Stimulated activated CD4-positive, alpha-beta T cell treated with anti-CD3 and anti-CD28 coated beads, Interleukin-15, amount 100 ng/mL, for 24 hours (primary cell): ENCODE measurements around the gene ZBTB7C.
"Not testable (repeated sequence)": the region's sequence is repeated elsewhere in the genome, so short reads cannot be mapped to it uniquely, and the experiment has no call there.

Source experiments
- DNase-seq: peaks from one replicate; pipeline ENCODE4 v3.0.0-alpha.2; 2020

The ZBTB7C gene

DNA sequence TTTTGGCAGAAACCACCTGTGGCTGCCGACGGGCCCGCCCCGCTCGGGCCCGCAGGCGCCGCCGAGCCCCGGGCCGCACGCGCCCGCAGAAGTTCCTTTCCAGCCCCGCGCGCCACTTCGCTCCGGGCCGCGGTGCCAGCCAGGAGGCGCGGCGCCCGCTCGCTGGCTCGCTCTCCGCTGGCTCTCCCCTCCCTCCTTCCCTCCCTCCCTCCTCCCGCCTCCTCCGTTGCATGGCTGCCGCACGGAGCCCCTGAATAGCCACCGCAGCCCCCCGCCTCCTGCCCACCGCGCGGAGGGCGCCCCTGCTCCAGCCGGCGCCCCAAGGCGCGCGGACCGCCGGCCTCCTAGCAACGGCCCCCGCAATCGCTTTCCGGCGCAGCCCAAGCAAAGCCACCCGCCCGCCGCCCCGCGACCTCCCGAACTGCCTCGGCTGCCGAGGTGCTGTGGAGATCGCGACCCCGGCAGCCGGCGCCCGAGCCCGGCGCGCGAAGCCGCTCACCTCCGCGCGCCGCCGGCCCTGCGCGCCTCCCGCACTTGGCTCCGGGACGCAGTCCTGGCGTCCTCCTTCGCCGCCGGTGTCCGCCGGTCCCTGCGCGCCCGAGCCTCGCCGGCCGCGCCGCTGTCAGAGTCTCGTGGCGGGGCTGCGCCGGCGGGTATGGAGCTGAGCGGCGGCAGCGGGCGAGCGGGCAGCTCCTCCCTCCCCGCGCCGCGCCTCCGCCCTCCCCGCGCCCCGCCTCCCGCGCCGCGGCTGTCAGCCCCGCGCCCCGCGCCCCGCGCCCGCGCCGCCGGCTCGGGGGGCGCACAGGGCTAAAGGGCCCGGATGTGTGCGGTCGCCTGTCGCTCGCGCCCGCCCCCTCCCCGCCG is at the start of gene ZBTB7C:
Gene ZBTB7C, minus strand, starts transcription at position 657 of the 864 bp plus-strand sequence.
- peak; percentile 47 for DNase-seq

DNA sequence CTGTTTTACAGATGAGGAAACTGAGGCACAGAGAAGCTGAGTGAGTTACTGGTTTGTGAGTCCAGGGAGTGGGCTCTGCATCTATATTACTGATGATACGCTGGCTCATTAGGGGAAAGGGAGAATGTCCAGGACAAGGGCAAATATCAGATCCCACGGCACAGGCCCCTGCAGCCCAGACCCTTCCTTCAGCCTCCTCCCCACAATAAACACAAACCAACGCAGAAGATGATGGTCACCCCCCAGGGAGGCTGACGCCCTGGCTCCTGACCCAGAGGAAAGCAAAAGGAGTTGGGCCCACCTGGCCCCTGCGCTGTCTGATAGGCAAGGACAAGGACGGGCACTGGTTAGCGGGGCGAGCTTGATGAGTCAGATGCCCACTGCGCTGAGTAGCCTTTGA is 47.7 kb upstream of the ZBTB7C start:
- DNase-seq = no peak

DNA sequence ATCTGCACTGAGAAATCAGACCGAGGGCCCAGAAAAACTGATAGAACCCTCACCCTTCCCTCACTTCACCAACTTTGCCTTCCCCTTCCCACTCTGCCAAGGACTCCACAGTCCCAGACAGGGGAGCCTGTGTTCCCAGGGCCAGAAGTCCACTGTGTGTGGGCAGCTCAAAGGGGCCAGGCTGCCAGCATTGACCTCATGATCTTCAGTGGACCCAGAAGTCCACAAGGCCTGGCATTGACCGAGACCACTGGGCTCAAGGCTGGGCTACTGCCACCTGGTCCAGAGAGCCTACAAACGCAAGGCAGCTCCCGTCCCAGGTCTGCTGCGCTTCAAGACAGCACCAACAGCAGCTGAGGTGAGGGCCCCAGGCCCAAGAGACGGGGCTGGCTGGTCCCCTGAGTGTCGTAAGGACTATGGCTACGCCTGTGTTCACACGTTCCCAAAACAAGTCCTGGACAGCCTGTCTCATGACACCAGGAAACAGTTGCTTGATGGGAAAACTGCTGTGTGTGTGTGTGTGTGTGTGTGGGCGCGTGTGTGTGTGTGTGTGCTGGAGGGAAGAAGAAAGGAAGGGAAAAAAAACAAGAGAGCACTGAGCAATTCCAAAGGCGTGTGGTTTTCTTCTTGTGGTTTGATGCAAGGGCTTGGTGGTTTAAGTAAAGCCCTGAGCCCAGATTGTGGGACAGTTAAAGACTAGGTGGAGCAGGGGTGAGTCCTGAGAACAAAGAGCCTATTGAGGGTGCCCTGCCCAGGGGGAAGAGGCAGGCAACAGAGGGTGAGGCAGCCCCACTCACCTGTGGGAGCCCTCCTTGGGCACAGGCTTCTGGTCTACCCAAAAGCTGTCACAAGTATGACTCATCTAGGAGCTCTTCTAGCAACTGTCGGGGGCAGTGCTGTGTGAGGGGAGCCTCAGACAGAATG is 46.6 kb upstream of the ZBTB7C start:
- DNase-seq = peak; percentile 50

DNA sequence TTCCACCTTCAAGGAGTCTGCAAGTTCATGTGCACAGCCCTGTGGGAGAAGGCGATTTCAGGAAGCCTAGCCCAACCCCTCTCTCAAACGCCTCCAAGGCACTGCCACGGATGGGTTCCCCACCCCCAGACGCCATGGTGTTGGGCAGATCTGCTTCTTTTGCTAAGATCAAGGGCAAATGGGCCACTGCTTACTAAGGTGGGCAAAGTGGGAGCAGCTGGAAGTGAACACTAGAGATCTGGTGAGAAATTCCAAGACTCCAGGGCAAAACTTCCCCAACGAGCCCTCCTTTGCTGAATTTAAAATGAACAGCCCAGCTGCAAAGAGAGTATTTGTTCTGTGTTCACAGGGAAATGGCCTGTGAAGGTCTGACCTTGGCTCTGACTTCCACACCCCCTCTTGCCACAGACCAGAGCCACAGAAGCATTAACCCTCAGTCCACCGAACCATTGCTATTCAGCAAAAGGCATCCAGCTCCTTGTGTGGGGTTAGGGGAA is 45.1 kb upstream of the ZBTB7C start:
- DNase-seq = no peak

DNA sequence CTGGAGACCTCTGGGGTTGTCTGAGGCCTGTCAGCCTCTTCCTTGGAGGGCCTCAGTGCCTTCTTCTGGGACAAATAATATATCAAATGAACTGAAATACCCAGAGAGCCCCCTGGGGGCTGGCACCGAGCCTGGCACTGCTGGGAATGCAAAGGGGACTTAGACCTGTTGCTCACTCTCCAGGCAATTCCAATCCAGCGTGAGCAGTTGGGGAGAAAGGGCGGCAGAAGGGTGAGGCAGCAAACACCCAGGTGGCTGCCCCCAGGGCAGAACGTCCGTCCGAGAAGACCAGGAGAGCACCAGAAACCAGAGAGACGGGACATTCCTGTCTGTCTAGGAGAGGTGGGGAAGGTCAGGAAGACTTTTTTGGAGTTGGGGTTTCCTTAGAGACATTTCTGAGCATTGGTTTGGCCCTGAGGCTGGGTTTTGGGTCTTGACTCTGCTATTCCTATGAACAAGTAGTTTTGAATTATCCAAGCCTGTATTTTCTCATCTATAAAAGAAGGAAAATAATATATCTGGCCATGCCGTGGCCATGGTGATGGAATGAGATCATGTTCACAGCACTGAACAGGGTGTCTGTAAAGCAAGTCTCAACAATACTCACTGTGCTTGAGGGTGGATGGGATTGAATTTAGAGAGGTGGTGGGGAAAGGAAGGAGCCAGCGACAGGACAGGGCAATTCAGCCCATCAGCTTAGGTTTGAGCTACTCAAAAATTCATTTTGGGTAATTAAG is 44.3 kb upstream of the ZBTB7C start:
- no peak for DNase-seq

DNA sequence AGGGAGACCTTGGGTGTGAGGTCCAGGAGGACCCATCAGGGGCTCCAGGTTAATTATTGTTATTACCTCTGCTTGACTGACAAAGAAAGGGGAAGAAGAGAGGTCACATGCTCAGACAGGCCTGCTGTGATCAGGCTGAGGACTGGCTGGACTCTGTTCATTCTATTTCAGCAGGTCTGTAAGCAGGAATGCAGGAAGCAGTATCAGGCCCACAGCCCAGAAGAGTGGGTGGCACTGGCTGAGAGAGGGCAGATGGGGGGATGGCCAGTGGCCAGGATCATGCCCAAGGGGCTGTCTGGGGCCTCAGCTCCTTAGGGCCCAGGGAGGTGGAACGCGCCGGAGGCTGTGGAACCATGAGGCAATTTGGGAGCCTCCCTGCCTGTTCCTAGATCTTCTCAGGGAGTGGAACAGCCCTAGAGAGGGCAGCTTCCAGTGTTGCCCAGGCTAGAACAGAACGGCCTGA is 43.7 kb upstream of the ZBTB7C start:
- DNase-seq = no peak

DNA sequence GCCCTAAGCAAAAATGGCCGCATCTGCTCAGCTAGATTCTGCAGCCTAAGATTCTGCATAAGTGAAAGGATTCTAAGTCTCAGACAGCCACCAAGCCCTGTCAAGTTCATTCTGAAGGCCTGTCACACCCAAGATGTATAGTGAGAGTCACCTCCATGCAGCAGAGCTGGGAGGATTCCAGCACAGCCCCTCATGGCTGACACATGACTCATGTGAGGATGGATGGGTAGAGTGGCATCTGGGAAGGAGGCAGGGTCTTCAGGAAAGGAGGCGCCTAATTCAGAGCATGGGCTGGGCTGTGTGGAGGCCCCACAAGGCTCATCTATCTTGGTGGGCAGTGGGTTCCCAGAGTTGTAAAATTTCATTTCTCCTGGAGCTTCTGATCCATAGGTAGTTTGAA is 41.5 kb upstream of the ZBTB7C start:
- DNase-seq = no peak

DNA sequence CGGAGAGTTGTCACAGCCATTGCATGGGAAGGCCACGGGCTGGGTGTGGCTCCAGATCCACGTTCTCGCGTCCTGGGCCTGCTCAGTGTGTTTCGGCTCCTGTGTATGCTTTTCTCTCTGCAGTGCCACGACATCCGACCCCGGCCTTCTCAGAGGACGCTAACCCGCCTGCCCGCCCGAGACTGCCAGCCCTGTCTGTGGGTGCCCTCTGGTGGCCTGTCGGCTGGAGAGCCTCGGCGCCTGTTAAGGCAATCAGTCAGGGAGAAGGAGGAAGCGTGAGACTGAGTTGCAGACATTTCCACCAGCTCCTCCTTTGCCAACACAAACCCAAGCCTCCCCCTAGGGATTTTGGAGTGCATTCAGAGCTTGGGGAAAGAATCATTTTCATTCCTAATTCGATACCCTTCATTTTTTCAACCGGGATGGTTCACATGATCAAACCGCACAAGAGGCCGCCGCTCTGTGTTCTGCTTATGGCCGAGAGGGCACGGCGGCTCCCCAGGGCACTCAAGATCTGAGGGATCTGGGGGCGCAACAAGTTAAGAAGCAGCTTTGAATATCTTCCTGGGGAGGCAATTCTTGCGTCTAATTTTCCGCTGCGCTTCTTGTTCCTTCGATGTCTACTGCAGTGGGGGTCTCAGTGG is 37.5 kb upstream of the ZBTB7C start:
- peak; percentile 82 for DNase-seq

DNA sequence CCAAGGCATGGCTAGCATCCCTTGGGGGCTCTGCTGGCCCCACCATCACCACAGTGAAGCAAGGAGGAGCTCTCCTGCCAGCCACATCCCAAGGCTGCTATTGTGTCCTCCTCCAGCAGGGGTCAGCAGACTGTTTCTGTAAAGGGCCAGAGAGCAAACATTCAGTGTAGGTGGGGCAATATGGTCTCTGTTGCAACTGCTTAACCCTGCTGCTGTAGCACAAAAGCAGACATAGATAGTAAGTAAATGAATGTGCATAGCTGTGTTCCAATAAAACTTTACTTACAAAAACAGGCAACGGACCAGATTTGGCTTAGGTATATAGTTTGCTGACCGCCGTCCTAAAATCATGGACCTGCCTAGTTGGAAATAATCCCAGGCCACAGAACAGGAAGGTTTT is 36.4 kb upstream of the ZBTB7C start:
- peak; percentile 82 for DNase-seq

DNA sequence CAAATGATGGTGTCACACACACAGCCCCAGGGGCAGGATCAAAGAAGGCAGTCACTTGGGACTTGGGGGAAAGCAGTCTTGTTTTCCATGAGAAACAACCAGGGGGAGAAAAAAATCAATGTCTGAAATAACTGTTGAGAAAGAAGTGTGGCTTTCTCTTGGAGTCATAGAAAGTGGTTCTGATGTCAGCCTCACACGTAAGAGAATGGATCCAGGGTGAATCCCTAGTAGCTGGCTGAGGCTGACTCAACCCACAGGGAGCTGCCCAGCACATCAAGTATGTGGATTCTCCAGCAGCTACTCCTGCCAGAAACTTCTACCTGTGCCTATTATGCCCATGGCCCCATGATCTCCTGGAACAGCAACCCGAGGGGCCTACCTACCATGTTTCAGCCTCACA is 33.6 kb upstream of the ZBTB7C start:
- no peak for DNase-seq

DNA sequence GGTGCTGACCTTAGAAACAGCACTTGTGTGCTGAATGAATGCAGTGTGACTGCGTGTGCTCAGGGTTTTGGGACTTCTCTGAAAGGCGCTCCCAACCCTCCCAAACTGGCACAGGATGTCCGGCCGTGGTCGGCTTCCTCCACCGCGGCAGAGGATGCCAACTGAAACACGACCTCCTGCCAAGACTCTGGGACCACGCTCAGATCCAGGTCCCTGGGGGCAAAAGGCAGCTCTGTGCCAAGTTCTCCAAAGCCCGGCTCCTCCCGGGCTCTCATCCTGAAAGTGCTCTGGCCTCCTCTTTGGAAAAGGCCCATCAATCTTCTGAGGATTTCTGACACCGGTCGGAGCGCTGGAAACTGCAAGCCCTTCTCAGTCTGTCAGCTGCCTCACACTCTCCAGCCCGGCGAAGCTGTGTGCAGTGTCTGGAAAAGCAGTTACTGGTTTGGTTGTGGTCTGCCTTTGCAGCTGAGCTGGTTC is 32.3 kb upstream of the ZBTB7C start:
- DNase-seq = no peak

DNA sequence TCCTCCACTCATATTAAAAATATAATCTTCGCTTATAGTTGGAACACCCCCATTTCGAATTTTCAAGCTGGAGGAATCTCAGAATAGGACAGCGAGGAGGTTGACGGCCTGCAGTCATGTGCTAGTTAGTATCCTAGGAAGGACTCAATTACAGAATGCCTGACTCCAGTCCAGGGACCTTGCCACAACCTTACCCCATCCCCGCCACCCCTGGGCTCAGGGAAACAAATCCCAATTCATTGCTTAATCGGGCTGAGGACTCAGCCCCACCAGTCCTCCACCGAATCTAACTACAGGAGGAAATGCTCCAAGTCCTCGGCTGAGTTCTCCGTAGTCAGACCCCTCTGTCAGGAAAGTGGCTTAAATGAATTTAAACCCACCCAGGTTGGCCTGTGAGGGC is 31.7 kb upstream of the ZBTB7C start:
- no peak for DNase-seq

DNA sequence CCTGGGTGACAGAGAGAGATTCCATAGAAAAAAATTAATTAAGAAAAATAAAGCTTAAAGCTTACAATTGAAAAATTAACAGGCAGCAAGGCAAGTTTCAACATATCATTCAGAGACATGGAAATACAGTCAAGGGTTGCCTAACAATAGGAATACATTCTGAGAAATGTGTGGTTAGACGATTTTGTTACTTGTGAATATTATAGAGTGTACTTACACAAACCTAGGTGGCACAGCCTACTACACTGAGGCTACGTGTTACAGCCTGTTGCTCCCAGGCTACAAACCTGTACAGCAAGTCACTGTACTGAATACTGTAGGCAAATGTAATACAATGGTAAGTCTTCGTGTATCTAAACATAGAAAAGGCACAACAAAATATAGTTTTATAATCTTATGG is 27.7 kb upstream of the ZBTB7C start:
- no peak for DNase-seq

DNA sequence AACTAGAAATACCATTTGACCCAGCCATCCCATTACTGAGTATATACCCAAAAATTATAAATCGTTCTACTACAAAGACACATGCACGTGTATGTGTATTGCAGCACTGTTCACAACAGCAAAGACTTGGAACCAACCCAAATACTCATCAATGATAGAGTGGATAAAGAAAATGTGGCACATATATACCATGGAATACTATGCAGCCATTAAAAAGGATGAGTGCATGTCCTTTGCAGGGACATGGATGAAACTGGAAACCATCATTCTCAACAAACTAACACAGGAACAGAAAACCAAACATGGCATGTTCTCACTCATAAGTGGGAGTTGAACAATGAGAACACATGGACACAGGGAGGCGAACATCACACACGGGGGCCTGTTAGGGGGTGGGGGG is 25.2 kb upstream of the ZBTB7C start:
- DNase-seq = not testable (repeated sequence)

DNA sequence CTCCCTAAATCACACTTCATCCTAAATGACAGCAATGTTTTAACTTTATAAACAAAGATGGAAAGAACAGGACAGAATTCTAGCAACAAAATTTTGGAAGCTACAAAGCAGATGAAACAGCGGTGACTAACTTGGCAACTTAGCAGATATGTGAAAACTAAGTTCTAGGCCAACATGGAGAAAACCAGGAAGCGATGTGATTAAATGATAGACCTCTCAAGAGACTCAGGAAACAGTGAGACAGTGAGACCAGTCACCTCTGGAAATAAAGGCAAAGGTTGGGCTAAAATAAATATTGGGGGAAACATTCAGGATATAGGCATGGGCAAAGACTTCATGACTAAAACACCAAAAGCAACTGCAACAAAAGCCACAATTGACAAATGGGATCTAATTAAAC is 24.4 kb upstream of the ZBTB7C start:
- no peak for DNase-seq

DNA sequence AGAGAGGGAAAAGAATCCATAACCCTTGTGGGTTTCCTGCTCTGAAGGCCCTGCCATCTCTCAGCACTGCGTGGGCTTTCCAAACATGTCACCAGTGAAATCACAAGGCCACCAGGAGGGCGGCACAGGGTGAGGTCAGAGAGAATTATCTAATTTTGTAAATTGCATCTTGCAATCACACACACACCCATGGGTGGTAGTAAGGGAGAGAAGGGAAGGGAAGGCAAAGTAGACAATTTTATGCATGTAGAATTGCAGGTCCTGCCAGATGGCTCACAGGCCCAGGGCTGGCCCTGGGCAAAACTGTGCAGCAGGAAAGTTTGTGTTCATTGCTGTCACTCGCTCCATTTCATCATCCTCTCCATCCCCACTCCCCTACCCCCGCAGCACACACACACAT is 21.0 kb upstream of the ZBTB7C start:
- DNase-seq = no peak

DNA sequence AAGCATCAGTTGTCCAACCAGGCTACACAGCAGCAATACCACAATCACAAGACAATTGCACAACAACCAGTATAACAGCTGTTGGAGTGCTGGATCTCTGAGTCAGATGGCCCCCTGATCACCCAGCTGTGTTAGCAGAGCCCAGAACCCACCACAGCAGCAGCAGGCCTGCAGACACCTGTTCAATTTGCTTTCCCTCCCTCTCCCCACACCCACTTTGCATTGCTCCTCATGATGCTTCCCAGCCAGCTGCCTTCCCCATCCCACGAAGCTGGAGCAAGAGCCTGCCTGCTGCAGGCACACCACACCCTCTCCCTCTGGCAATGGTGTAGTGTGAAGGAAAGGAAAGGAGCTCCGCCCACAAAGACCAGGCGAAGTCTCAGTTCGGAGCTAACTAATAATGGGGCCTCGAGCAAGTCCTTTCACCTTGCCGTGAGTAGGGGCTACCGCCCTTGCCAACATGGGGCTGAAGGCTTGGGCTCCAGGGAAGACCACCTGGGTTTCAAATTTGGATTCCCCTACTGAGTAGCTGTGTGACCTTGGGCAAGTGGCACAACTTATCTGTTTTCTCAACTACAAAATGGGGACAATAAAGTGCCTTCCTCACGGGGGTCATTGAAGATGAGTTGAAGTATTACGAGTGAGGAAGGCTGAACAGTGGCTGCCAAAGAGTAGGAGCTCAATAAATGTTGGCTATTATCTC is 19.4 kb upstream of the ZBTB7C start:
- no peak for DNase-seq

DNA sequence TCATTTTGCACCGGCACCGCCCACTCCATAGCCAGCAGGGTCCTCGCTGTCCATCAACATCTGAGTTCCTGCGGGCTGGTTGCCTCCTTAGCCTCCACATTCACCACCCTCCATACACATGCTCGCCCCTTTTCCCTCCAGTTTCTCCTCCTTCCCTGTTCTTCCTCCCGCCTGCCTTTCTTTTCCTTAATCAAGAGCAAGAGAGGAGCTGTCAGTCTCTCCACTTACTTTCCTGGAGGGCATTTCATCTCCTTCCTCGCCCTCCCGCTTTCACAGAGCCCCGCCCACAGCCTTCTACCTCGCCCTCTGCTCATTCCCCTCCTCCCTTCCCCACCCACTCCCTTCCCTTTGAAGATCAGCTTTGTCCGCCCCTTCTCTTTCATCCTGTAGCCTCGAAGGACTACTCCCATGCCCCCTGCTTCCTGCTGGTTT is 13.8 kb upstream of the ZBTB7C start:
- DNase-seq = no peak

DNA sequence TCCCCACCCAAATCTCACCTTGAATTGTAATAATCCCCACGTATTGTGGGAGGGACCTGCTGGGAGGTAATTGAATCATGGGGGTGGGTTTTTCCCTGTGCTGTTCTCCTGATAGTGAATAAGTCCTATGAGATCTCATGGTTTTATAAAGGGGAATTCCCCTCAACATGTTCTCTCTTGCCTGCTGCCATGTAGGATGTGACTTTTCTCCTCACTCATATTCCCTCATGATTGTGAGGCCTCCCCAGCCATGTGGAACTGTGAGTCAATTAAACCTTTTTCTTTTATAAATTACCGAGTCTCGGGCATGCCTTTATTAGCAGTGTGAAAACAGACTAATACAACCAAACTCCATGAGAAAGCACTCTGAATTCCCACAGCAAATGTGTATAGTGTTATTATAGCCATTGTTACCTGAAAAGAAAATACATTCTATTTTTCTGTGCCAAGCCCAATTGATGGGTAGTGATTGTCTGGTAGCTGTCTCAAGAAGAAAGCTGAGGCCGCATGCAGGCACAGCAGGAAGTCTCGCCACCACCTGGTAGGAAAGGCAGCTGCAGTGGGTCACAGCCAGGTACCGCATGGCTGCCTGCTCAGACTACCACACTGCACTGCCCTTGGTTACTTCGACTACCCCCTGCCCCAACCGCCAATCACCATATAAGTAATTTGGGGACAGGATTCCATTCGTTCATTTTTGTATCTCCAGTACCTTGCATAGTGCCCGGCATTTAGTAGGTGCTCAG is 10.3 kb upstream of the ZBTB7C start:
- DNase-seq = no peak

DNA sequence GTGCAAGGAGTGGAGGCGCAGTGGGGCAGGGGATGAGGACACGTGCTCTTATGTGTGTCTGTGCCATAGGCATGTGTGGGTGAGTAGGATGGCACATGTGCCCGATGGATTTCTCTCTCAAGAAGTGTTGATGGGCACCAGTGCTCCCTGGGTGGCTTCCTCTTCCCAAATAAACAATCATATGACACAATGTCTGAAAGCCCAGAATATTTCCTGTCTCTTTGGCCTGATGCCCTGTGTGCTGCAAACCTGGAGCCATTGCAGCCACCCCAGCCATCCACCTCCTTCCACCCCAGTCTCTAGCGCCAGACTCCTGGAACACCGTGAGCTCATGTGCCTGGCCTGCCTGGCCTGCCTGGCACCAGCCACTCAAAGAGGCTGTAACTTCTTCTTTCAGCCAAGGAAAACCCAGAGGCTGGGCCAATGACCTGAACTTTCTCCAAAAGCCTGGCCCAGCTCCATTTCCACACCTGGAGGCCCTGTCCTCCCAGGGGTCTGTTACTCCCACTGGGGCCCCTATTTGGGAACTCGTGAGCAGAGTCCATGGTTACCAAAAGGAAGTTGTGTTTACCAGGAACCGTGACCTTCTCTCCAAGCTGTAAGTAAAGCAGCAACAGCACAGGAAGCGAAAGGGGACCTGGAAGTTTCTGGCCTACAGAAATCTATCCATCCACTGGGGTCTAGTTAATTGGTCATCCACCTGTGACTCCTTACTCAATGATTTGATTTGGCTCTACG is 9.5 kb upstream of the ZBTB7C start:
- DNase-seq = no peak
